Ammon's horn (tissue), 1 donor: ENCODE measurements around the gene SCARF1.

Experiments used
- DNase-seq: peaks from one replicate; pipeline ENCODE4 v3.0.0-alpha.2; 2016; ENCODE audit warnings: low spot score

The SCARF1 gene

DNA sequence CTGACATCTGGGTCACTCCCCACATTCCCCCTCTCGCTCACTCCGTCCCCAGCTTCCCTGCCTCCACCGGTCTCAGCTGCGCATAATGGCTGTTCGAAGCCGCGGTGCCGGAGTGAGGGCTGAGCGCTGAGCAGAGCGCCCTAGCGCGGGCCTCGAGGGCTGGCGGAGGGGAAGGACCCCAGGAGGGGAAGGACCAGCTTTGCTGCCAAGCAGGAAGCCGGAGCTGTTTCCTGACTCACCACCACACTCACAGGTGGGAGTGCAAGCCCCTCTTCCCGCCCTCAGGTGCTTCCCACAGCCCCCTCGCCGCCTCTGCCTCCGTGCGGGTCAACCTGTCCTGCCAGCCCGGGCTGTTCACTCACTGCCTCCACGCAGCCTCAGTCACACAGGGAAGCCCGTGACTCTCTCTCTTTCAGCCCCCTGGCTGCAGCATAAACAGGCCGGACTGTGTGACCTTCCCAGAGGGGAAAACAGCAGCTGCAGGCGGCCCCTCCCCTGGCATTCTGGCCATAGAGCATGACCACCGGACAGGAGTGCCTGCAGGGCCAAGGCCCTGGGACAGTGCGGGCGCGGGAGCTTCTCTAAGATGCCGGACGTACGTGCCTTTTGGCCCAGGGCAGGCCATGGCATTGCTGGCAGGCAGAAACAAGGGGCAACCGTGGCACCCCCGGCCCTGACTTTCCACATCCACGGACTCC is 40.6 kb downstream of the SCARF1 start:
- DNase-seq: no peak

DNA sequence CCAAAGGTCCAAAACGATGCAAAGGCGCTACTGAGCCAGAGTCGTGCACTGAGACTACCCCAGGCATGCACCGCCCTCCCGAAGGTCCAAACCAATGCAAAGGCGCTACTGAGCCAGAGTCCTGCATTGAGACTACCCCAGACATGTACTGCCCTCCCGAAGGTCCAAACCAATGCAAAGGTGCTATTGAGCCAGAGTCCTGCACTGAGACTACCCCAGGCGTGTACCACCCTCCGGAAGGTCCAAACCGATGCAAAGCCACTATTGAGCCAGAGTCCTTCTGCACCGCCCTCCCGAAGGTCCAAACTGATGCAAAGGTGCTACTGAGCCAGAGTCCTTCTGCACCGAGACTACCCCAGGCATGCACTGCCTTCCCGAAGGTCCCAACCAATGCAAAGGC is 44.0 kb downstream of the SCARF1 start:
- DNase-seq: no peak

DNA sequence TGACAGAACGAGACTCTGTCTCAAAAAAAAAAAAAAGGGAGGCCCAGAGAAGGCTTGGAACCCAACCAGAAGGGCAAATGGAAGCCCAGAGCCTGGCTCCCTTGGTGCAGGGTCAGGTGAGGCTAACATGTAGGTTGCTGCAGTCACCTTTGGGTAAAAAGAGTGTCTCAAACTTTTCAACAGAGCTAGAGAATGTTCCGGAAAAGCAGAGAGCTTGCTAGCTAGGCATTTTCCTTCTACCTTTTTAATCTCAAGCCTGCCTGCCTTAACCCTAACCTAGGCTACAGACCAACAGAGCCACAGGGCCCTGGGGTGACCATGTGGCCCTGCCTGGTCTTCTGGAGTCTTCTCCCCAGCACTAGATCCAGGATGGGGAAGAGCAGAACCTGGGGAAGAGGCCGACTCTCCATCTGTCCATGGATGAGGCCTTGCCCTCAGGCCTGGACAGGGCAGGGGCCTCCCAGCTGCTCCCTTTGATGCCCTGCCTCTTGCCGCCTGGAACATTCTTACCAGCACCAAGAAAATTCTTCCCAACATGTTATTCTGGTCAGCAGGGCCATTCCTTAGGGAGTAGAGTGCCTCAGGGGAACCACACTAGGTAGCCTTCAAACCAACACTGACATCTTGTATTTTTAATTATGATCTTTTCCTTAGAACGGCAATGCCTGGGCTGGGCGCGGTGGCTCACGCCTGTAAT is 47.0 kb downstream of the SCARF1 start:
- DNase-seq: no peak

DNA sequence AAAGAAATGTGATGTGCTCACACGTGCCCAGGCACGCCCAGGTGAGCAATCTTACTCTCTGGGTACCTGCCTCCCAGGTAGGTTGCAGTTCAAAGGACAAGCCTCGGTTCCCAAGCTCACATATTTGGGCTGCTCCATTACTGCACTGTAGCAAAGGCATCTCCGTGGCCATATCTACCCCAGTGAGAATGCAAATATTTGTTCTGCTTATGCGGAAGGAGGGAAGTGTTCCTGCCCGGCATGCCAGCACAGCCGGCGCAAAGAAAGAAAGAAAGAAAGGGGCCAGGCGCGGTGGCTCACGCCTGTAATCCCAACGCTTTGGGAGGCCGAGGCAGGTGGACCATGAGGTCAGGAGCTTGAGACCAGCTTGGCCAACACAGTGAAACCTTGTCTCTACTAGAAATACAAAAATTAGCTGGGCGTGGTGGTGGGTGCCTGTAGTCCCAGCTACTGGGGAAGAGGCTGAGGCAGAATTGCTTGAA is 47.6 kb downstream of the SCARF1 start:
- no peak for DNase-seq

DNA sequence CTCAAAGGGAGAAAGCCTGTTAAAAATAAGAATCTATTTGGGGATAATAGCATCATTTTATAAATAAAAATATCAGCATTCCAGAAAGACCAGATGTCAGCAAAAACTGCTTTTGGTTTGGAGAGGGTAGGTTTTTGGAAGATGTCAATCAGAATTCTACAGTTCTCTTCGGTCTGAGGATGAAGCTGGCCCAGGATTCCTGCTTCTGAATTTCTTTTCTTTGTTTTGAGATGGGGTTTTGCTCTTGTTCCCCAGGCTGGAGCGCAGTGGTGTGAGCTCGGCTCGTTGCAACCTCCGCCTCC is 52.0 kb downstream of the SCARF1 start:
- no peak for DNase-seq

DNA sequence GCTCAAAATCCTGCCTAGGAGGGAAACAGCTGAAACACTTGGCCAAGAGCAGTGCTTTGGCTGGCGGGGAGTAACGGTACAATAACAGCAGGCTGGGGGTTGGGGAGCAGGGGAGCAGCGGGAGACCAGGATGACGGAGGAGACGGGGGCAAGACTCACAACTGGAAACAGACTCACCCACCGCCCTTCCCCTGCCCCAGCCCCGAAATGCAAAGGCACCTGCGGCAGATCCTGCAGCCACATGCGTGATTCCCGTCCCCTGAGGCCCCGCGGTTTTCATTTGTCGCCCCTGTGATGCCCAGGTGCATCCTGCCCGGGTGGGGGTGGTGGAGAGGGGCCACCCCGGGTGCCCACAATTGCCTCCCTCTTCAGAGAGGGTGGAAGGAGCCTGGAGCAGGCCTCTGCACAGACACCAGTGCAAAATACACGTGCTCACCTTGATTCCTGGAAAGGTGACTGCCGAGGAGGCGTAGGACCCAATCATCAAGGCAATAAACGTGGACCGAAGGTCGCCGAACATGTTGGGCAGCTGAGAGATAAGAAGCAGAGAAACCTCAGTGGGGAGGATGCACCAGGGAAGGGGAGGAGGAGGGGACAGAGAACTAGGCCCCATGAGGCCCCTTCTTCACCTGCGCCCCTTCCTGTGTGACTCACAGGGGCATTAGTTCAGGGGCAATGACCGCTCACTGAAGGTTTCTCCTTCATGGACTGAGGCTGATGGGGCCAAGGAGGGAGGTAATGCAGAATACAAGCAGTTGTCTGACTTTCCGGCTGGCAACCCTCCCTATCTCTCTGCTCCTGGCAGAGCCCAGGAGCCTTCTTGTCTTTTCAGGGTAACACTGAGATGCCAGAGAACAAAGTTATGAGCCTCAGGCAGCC is 52.5 kb downstream of the SCARF1 start:
- no peak for DNase-seq

DNA sequence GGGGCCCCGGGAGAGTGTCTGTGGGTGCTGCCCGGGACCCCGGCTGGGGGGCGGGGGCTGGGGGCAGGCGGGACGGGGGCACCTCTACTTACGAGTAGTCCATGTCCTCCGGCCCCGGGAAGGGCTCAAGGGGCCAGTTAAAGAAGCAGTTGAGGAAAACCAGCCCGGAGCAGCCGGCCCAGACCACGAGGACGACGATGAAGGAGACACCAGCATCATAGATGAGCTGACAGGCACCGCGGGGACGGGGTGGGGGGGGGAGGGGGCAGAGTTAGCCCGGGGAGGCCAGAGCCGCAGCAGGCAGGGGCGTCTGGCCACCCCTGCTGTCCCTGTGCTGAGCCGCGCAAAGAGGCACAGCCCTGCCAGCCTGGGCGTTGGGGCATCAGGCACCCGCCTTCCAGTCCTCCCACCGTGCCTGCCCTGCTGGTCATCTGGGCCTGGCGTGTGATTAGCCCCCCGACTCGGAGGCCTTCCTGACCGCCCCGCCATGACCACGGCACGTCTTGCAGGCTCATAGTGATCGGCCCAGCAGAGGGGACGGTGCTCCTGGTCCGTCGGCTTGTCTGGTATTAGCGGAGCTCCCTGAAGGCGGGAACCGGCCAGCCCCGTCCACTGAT is 54.0 kb downstream of the SCARF1 start:
- DNase-seq: no peak

DNA sequence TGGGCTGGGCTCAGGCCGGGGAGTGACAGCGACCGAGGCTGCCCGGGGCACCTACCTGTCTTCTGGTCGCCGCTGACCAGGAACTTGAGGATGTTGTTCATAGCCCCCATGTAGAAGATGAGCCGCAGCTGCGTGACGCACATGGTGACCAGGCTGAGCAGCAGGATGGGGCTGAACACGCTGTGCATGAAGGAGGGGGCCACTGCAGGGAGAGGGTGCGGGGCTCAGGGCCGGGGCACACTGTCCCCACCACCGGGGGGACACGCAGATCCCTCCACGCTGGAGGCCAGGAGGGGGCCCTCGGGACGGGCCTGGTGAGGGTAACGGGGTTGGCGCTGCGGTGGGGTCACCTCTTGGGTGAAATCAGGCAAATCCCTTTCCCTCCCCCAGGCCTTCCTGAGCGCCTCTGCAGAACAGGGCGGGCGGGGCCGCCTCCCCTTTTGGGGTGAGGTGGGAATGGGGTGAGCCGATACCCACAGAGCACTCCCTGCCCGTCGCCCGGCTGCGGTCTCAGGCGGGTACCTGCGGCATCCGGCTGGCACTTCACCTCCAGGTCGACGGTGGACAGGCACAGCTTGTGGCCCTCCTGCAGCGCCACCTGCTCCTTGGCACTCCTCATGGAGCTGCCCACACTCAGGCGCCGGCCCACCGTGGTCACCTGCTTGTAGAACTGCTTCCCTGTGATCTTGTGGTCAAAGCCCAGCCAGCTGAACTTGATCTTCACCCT is 54.6 kb downstream of the SCARF1 start:
- DNase-seq: no peak

DNA sequence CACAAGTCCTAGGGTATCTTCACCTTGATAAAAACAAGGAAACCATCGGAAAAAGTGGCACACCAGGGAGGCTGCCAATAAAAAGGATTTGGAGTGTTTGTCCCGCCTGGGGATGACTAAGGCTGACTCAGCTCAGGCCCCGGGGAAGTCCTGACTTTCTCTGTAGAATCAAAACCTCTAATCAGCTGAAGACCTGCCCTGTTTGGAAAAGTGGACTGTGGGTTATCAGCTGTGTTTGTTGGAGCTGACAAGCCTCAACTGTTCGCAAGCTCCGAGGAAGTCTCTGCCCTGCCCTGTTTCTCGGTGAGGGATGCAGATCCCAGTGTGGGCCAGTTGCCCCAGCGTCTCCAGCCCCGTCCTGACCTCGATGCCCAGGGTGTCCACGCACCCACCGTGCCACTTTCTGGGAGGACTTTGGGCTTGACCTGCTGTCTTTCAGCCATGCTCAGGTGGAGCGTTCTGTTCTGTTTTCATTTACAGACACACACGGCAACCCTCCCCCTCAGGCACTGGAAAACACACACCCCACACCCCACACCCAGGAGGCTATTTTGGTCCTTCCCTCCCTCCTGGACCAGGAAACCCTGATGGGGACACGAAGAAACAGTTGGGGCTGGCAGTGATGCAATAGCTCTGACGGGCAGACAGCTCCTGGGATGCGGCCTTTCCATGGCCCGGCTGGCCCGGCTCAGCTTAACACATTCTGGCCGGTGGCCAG is 55.3 kb downstream of the SCARF1 start:
- DNase-seq: no peak

DNA sequence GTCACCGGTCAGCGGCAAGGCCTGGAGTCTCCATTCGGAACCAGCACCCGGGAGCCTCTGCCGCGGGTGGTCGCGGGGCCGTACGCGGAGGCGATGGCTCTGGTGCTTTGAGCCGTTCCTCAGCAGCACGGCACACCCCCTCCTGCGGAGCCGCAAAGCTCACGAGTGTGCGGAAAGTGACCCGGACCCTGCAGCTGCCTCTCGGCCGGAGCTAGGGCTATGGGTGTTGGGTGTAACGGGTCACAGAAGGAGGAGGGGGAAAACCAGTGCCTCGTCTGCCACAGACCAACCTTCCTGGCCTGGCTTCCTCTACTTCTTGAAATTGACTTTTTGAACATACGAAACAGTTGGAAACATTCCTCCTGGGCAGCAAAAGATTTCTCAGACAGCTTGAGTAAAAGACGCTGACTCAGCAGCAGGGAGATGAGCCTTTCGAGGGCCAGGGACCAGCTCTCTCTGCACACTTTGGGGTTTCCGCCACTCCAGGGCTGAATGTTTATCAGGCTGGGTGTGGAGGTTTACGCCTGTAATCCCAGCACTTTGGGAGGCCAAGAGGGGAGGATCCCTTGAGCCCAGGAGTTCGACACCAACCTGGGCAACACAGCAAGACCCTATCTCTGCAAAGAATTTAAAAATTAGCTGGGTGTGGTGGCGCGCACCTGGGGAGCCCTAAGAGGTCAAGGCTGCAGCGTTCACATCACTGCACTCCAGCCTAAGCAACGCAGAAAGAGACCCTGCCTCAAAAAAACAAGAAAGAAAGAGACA is 56.5 kb downstream of the SCARF1 start:
- DNase-seq: no peak

DNA sequence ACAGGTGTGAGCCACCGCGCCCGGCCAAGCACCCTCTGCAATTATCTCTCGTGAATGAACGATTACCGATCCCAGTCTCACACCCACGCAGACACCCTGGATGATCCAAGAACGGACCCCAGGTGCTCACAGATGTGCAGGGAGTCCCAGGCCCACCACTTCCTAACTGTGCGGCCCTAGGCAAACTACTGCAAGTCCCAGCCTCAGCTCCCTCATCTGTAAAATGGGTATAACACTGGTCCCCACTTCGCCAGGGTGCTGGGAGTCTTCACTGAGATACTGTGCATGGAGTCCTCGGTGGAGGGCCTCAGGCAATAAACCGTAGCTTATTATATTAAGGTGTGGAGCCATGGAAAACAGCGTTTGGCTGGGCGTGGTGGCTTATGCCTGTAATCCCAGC is 61.4 kb downstream of the SCARF1 start:
- DNase-seq: no peak
